ENCODE results near the gene TBCA. TPM values are rescaled to one million over a fixed set of nuclear protein-coding genes. Genes with fewer than 3 reads are reported as not detected.
A peak's percentile ranks its signal among the peaks of the same experiment; 100 is the strongest.
"Not testable (repeated sequence)": the region's sequence is repeated elsewhere in the genome, so short reads cannot be mapped to it uniquely, and the experiment has no call there.

Gene TBCA
- total RNA-seq, 1 donor from 2014 or later, result 106 TPM

- Histone ChIP-seq H3K27me3 (ENCODE audit: control insufficient read depth in 3 of 3, insufficient read depth in 3 of 3, low read length in 3 of 3) (no peaks in the 10 kb centered on the region), H3K9me3 (ENCODE audit: control insufficient read depth in 3 of 3, low read length in 3 of 3) (no peaks in the 10 kb centered on the region), H3K4me3 (ENCODE audit: low read length in 3 of 3) (peak overlapping the region in 1 of 3 donors; percentile 24), H3K9ac (ENCODE audit: low read depth in 1 of 3, low read length in 3 of 3) (peak overlapping the region in 1 of 3 donors; percentile 11), H3K4me1 (ENCODE audit: control insufficient read depth in 3 of 3, insufficient read depth in 3 of 3, low read length in 3 of 3) (no peaks in the 10 kb centered on the region), H3K36me3 (ENCODE audit: control insufficient read depth in 3 of 3, insufficient read depth in 3 of 3, low read length in 3 of 3) (no peaks in the 10 kb centered on the region), H3K27ac (ENCODE audit: low read depth, low read length) (no peak overlapping the region)
These were observed 51.2 kb downstream of the TBCA start for GRCh38 chr5:77724934-77725333.

GRCh38 chr5:77719666-77720363, 56.3 kb downstream of the TBCA start:
- Histone ChIP-seq H3K36me3 (ENCODE audit: control insufficient read depth in 3 of 3, insufficient read depth in 3 of 3, low read length in 3 of 3) (no peaks in the 10 kb centered on the region), H3K4me3 (ENCODE audit: low read length in 3 of 3) (no peak overlapping the region), H3K9me3 (ENCODE audit: control insufficient read depth in 3 of 3, low read length in 3 of 3) (no peaks in the 10 kb centered on the region), H3K4me1 (ENCODE audit: control insufficient read depth in 3 of 3, insufficient read depth in 3 of 3, low read length in 3 of 3) (no peaks in the 10 kb centered on the region), H3K9ac (ENCODE audit: low read depth in 1 of 3, low read length in 3 of 3) (no peak overlapping the region), H3K27ac (ENCODE audit: low read depth, low read length) (no peak overlapping the region), H3K27me3 (ENCODE audit: control insufficient read depth in 3 of 3, insufficient read depth in 3 of 3, low read length in 3 of 3) (no peaks in the 10 kb centered on the region)

- H3K27me3 ChIP-seq (ENCODE audit: control insufficient read depth in 3 of 3, insufficient read depth in 3 of 3, low read length in 3 of 3), result no peaks in the 10 kb centered on the region
- H3K27ac ChIP-seq (ENCODE audit: low read depth, low read length), result no peak overlapping the region
- no peaks in the 10 kb centered on the region for H3K36me3 ChIP-seq (ENCODE audit: control insufficient read depth in 3 of 3, insufficient read depth in 3 of 3, low read length in 3 of 3)
- no peak overlapping the region for H3K9ac ChIP-seq (ENCODE audit: low read depth in 1 of 3, low read length in 3 of 3)
- H3K4me1 ChIP-seq (ENCODE audit: control insufficient read depth in 3 of 3, insufficient read depth in 3 of 3, low read length in 3 of 3), result no peaks in the 10 kb centered on the region
- no peaks in the 10 kb centered on the region for H3K9me3 ChIP-seq (ENCODE audit: control insufficient read depth in 3 of 3, low read length in 3 of 3)
- H3K4me3 ChIP-seq (ENCODE audit: low read length in 3 of 3), result no peak overlapping the region
These were observed 57.1 kb downstream of the TBCA start for GRCh38 chr5:77718934-77719610.

- Histone ChIP-seq H3K36me3 (ENCODE audit: control insufficient read depth in 3 of 3, insufficient read depth in 3 of 3, low read length in 3 of 3) (peaks cover 7 to 27% (median 26%) of the 10 kb centered on the region in 3 donors), H3K27ac (ENCODE audit: low read depth, low read length) (no peak overlapping the region), H3K9ac (ENCODE audit: low read depth in 1 of 3, low read length in 3 of 3) (no peak overlapping the region), H3K9me3 (ENCODE audit: control insufficient read depth in 3 of 3, low read length in 3 of 3) (no peaks in the 10 kb centered on the region), H3K4me3 (ENCODE audit: low read length in 3 of 3) (no peak overlapping the region), H3K4me1 (ENCODE audit: control insufficient read depth in 3 of 3, insufficient read depth in 3 of 3, low read length in 3 of 3) (peaks cover 0 to 4% (median 4%) of the 10 kb centered on the region in 3 donors), H3K27me3 (ENCODE audit: control insufficient read depth in 3 of 3, insufficient read depth in 3 of 3, low read length in 3 of 3) (no peaks in the 10 kb centered on the region)
These were observed 66.0 kb downstream of the TBCA start for GRCh38 chr5:77709993-77710685.

- Histone ChIP-seq H3K9ac (ENCODE audit: low read depth in 1 of 3, low read length in 3 of 3) (no peak overlapping the region), H3K4me1 (ENCODE audit: control insufficient read depth in 3 of 3, insufficient read depth in 3 of 3, low read length in 3 of 3) (peaks cover 0 to 5% (median 4%) of the 10 kb centered on the region in 3 donors), H3K4me3 (ENCODE audit: low read length in 3 of 3) (no peak overlapping the region), H3K36me3 (ENCODE audit: control insufficient read depth in 3 of 3, insufficient read depth in 3 of 3, low read length in 3 of 3) (peaks cover 7 to 33% (median 27%) of the 10 kb centered on the region in 3 donors), H3K9me3 (ENCODE audit: control insufficient read depth in 3 of 3, low read length in 3 of 3) (no peaks in the 10 kb centered on the region), H3K27me3 (ENCODE audit: control insufficient read depth in 3 of 3, insufficient read depth in 3 of 3, low read length in 3 of 3) (no peaks in the 10 kb centered on the region), H3K27ac (ENCODE audit: low read depth, low read length) (no peak overlapping the region)
These were observed 66.8 kb downstream of the TBCA start for GRCh38 chr5:77709340-77709739.

GRCh38 chr5:77707791-77708190, 68.3 kb downstream of the TBCA start:
- H3K36me3 ChIP-seq (ENCODE audit: control insufficient read depth in 3 of 3, insufficient read depth in 3 of 3, low read length in 3 of 3), result peaks cover 7 to 38% (median 27%) of the 10 kb centered on the region in 3 donors
- no peaks in the 10 kb centered on the region for H3K9me3 ChIP-seq (ENCODE audit: control insufficient read depth in 3 of 3, low read length in 3 of 3)
- no peak overlapping the region for H3K27ac ChIP-seq (ENCODE audit: low read depth, low read length)
- H3K4me1 ChIP-seq (ENCODE audit: control insufficient read depth in 3 of 3, insufficient read depth in 3 of 3, low read length in 3 of 3), result peaks cover 0 to 8% (median 4%) of the 10 kb centered on the region in 3 donors
- H3K9ac ChIP-seq (ENCODE audit: low read depth in 1 of 3, low read length in 3 of 3), result no peak overlapping the region
- H3K4me3 ChIP-seq (ENCODE audit: low read length in 3 of 3), result no peak overlapping the region
- no peaks in the 10 kb centered on the region for H3K27me3 ChIP-seq (ENCODE audit: control insufficient read depth in 3 of 3, insufficient read depth in 3 of 3, low read length in 3 of 3)

- H3K9me3 ChIP-seq (ENCODE audit: control insufficient read depth in 3 of 3, low read length in 3 of 3); H3K4me3 ChIP-seq (ENCODE audit: low read length in 3 of 3): not testable (repeated sequence)
- peaks cover 0 to 11% (median 7%) of the 10 kb centered on the region in 3 donors for H3K36me3 ChIP-seq (ENCODE audit: control insufficient read depth in 3 of 3, insufficient read depth in 3 of 3, low read length in 3 of 3)
These were observed 76.6 kb downstream of the TBCA start for GRCh38 chr5:77699569-77699968.

GRCh38 chr5:77698920-77699319, 77.2 kb downstream of the TBCA start:
- H3K27me3 ChIP-seq (ENCODE audit: control insufficient read depth in 3 of 3, insufficient read depth in 3 of 3, low read length in 3 of 3), result no peaks in the 10 kb centered on the region
- H3K4me1 ChIP-seq (ENCODE audit: control insufficient read depth in 3 of 3, insufficient read depth in 3 of 3, low read length in 3 of 3), result no peaks in the 10 kb centered on the region
- peaks cover 0 to 7% (median 7%) of the 10 kb centered on the region in 3 donors for H3K36me3 ChIP-seq (ENCODE audit: control insufficient read depth in 3 of 3, insufficient read depth in 3 of 3, low read length in 3 of 3)
- peaks cover 0 to 2% (median 0%) of the 10 kb centered on the region in 3 donors for H3K9me3 ChIP-seq (ENCODE audit: control insufficient read depth in 3 of 3, low read length in 3 of 3)
- no peak overlapping the region for H3K9ac ChIP-seq (ENCODE audit: low read depth in 1 of 3, low read length in 3 of 3)
- no peak overlapping the region for H3K27ac ChIP-seq (ENCODE audit: low read depth, low read length)
- no peak overlapping the region for H3K4me3 ChIP-seq (ENCODE audit: low read length in 3 of 3)

More at GRCh38 chr5:77699569-77699968, 76.6 kb downstream of the TBCA start:
- H3K27ac ChIP-seq (ENCODE audit: low read depth, low read length); H3K9ac ChIP-seq (ENCODE audit: low read depth in 1 of 3, low read length in 3 of 3); H3K27me3 ChIP-seq (ENCODE audit: control insufficient read depth in 3 of 3, insufficient read depth in 3 of 3, low read length in 3 of 3); H3K4me1 ChIP-seq (ENCODE audit: control insufficient read depth in 3 of 3, insufficient read depth in 3 of 3, low read length in 3 of 3): not testable (repeated sequence)

GRCh38 chr5:77697692-77698091, 78.4 kb downstream of the TBCA start:
- H3K4me1 ChIP-seq (ENCODE audit: control insufficient read depth in 3 of 3, insufficient read depth in 3 of 3, low read length in 3 of 3), result no peaks in the 10 kb centered on the region
- no peak overlapping the region for H3K27ac ChIP-seq (ENCODE audit: low read depth, low read length)
- no peak overlapping the region for H3K9ac ChIP-seq (ENCODE audit: low read depth in 1 of 3, low read length in 3 of 3)
- peaks cover 0 to 2% (median 0%) of the 10 kb centered on the region in 3 donors for H3K9me3 ChIP-seq (ENCODE audit: control insufficient read depth in 3 of 3, low read length in 3 of 3)
- peaks cover 0 to 9% (median 8%) of the 10 kb centered on the region in 3 donors for H3K36me3 ChIP-seq (ENCODE audit: control insufficient read depth in 3 of 3, insufficient read depth in 3 of 3, low read length in 3 of 3)
- H3K27me3 ChIP-seq (ENCODE audit: control insufficient read depth in 3 of 3, insufficient read depth in 3 of 3, low read length in 3 of 3), result no peaks in the 10 kb centered on the region
- H3K4me3 ChIP-seq (ENCODE audit: low read length in 3 of 3), result no peak overlapping the region

- H3K27me3 ChIP-seq (ENCODE audit: control insufficient read depth in 3 of 3, insufficient read depth in 3 of 3, low read length in 3 of 3), result no peaks in the 10 kb centered on the region
- H3K4me3 ChIP-seq (ENCODE audit: low read length in 3 of 3), result no peak overlapping the region
- H3K36me3 ChIP-seq (ENCODE audit: control insufficient read depth in 3 of 3, insufficient read depth in 3 of 3, low read length in 3 of 3), result peaks cover 0 to 5% (median 2%) of the 10 kb centered on the region in 3 donors
- no peak overlapping the region for H3K9ac ChIP-seq (ENCODE audit: low read depth in 1 of 3, low read length in 3 of 3)
- no peak overlapping the region for H3K27ac ChIP-seq (ENCODE audit: low read depth, low read length)
- peaks cover 0 to 2% (median 0%) of the 10 kb centered on the region in 3 donors for H3K9me3 ChIP-seq (ENCODE audit: control insufficient read depth in 3 of 3, low read length in 3 of 3)
- H3K4me1 ChIP-seq (ENCODE audit: control insufficient read depth in 3 of 3, insufficient read depth in 3 of 3, low read length in 3 of 3), result no peaks in the 10 kb centered on the region
These were observed 80.0 kb downstream of the TBCA start for GRCh38 chr5:77696120-77696519.
